ENCODE results near the gene REEP5.

- TF ChIP-seq CTCF (IDR thresholded peaks at IDR 0.05) = no peak
- no peak for TF ChIP-seq POLR2A (IDR thresholded peaks at IDR 0.05)
These were observed 51.1 kb downstream of the REEP5 start for GRCh38 chr5:112870966-112871365.
